ENCODE results near the gene H2BK1. TPM values are rescaled to one million over a fixed set of nuclear protein-coding genes. Genes with fewer than 3 reads are reported as not detected.

Gene H2BK1
- total RNA-seq, 3 donors from 2014 or later (not counting 1 experiment from before 2014, with no cell fraction given), result 2.5 TPM; not detected in 2

DNA sequence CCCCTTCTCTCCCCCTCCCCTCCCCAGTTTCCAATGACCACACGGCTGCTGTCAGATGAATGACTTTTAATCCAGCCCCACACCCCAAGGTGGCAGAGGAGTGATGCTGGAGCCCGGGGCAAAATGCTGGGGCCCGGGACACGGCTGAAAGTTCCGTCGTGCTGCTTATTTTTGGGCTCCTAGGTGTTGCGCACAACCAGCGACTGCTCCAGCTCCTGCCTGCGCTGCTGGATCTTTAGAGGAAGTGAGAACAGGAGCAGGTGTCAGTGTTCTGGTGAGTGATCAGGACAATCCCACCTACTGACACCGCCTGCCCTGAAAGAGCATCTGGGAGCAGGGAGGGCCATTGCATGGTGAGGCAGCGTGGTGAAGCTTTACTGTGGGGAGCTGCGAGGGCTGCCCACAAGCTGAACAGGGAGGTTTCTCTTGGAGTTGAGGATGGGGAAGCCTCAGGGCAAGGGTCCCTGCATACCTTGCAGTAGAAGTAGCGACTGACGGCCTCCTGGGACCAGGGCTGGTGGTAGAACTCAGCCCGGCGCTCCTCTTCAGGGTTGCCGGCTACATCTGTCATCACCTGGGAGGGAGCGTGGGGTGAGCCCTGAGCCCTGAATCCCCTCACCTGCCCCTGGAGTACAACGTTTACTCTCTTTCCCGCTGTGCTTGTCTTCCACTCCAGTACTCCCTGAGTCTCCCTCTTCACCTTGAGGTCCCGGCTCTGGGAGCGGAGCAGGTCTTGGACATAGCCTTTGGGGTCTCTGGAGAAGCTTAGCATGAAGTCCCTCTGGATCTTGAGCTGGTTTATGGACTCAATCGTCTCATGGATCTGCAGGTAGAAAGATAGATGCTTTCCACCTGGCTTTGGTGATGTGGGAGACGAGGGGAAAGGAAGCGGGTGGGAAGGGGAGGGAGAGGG lies 28.9 kb upstream of the H2BK1 start:
- intact Hi-C loops (cut with micrococcal nuclease), result no loop called here
- no peaks in the 10 kb centered on the region for H3K9me3 ChIP-seq (ENCODE audit: control insufficient read depth, insufficient read depth, low read length)
- no peak overlapping the region for H3K27ac Mint-ChIP-seq
- ATAC-seq (no peak), DNase-seq (no peak)
- no peak overlapping the region for H3K4me3 Mint-ChIP-seq
- peaks cover 27% of the 10 kb centered on the region for H3K36me3 ChIP-seq (ENCODE audit: control insufficient read depth, insufficient read depth, low read length)
- no peak overlapping the region for H3K4me3 ChIP-seq (ENCODE audit: low read length)
- H3K4me1 Mint-ChIP-seq, result peaks cover 21 to 28% of the 10 kb centered on the region in 2 donors
- 93% methylated on average over 25 of the region's 25 CpGs for WGBS (ENCODE audit: insufficient coverage)
- peaks cover 18% of the 10 kb centered on the region for H3K4me1 ChIP-seq (ENCODE audit: control insufficient read depth, insufficient read depth, low read length)
- TF ChIP-seq, protein P1, sequence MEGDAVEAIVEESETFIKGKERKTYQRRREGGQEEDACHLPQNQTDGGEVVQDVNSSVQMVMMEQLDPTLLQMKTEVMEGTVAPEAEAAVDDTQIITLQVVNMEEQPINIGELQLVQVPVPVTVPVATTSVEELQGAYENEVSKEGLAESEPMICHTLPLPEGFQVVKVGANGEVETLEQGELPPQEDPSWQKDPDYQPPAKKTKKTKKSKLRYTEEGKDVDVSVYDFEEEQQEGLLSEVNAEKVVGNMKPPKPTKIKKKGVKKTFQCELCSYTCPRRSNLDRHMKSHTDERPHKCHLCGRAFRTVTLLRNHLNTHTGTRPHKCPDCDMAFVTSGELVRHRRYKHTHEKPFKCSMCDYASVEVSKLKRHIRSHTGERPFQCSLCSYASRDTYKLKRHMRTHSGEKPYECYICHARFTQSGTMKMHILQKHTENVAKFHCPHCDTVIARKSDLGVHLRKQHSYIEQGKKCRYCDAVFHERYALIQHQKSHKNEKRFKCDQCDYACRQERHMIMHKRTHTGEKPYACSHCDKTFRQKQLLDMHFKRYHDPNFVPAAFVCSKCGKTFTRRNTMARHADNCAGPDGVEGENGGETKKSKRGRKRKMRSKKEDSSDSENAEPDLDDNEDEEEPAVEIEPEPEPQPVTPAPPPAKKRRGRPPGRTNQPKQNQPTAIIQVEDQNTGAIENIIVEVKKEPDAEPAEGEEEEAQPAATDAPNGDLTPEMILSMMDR (IDR thresholded peaks at IDR 0.05), result no peak
- no peaks in the 10 kb centered on the region for H3K9me3 Mint-ChIP-seq
- H3K27ac ChIP-seq (ENCODE audit: low read length), result no peak overlapping the region
- no peaks in the 10 kb centered on the region for H3K36me3 Mint-ChIP-seq
- H3K27me3 Mint-ChIP-seq (ENCODE audit: low read depth in 2 of 2), result no peaks in the 10 kb centered on the region
- no peaks in the 10 kb centered on the region for H3K27me3 ChIP-seq (ENCODE audit: control insufficient read depth, insufficient read depth, low read length)

DNA sequence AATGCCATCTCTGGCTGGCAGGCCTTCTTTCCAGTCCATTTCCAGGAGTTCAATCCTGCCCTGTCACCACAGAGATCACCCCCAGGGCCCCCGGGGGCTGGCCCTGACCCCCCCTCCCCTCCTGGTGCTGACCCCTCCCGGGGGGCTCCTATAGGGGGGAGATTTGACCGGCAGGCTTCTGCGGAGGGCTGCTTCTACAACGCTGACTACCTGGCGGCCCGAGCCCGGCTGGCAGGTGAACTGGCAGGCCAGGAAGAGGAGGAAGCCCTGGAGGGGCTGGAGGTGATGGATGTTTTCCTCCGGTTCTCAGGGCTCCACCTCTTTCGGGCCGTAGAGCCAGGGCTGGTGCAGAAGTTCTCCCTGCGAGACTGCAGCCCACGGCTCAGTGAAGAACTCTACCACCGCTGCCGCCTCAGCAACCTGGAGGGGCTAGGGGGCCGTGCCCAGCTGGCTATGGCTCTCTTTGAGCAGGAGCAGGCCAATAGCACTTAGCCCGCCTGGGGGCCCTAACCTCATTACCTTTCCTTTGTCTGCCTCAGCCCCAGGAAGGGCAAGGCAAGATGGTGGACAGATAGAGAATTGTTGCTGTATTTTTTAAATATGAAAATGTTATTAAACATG lies 28.0 kb upstream of the H2BK1 start:
- no peak overlapping the region for H3K27ac ChIP-seq (ENCODE audit: low read length)
- WGBS (ENCODE audit: insufficient coverage), result 85% methylated on average over 16 of the region's 17 CpGs
- H3K27ac Mint-ChIP-seq, result no peak overlapping the region
- no peaks in the 10 kb centered on the region for H3K36me3 Mint-ChIP-seq
- H3K9me3 Mint-ChIP-seq, result no peaks in the 10 kb centered on the region
- DNase-seq (no peak), ATAC-seq (no peak)
- H3K27me3 ChIP-seq (ENCODE audit: control insufficient read depth, insufficient read depth, low read length), result no peaks in the 10 kb centered on the region
- H3K4me1 Mint-ChIP-seq, result peaks cover 22 to 28% of the 10 kb centered on the region in 2 donors
- no peaks in the 10 kb centered on the region for H3K27me3 Mint-ChIP-seq (ENCODE audit: low read depth in 2 of 2)
- H3K9me3 ChIP-seq (ENCODE audit: control insufficient read depth, insufficient read depth, low read length), result no peaks in the 10 kb centered on the region
- intact Hi-C loops (cut with micrococcal nuclease), result no loop called here
- H3K4me3 ChIP-seq (ENCODE audit: low read length), result no peak overlapping the region
- TF ChIP-seq, protein P1 (IDR thresholded peaks at IDR 0.05), result no peak
- peaks cover 18% of the 10 kb centered on the region for H3K4me1 ChIP-seq (ENCODE audit: control insufficient read depth, insufficient read depth, low read length)
- peaks cover 27% of the 10 kb centered on the region for H3K36me3 ChIP-seq (ENCODE audit: control insufficient read depth, insufficient read depth, low read length)
- H3K4me3 Mint-ChIP-seq, result no peak overlapping the region

DNA sequence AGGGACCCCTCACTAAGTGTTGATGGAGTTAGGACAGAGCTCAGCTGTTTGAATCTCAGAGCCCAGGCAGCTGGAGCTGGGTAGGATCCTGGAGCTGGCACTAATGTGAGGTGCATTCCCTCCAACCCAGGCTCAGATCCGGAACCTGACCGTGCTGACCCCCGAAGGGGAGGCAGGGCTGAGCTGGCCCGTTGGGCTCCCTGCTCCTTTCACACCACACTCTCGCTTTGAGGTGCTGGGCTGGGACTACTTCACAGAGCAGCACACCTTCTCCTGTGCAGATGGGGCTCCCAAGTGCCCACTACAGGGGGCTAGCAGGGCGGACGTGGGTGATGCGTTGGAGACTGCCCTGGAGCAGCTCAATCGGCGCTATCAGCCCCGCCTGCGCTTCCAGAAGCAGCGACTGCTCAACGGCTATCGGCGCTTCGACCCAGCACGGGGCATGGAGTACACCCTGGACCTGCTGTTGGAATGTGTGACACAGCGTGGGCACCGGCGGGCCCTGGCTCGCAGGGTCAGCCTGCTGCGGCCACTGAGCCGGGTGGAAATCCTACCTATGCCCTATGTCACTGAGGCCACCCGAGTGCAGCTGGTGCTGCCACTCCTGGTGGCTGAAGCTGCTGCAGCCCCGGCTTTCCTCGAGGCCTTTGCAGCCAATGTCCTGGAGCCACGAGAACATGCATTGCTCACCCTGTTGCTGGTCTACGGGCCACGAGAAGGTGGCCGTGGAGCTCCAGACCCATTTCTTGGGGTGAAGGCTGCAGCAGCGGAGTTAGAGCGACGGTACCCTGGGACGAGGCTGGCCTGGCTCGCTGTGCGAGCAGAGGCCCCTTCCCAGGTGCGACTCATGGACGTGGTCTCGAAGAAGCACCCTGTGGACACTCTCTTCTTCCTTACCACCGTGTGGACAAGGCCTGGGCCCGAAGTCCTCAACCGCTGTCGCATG lies 27.2 kb upstream of the H2BK1 start:
- Histone ChIP-seq H3K4me1 (ENCODE audit: control insufficient read depth, insufficient read depth, low read length) (peaks cover 18% of the 10 kb centered on the region), H3K4me3 (ENCODE audit: low read length) (no peak overlapping the region), H3K27ac (ENCODE audit: low read length) (no peak overlapping the region), H3K9me3 (ENCODE audit: control insufficient read depth, insufficient read depth, low read length) (no peaks in the 10 kb centered on the region), H3K27me3 (ENCODE audit: control insufficient read depth, insufficient read depth, low read length) (no peaks in the 10 kb centered on the region), H3K36me3 (ENCODE audit: control insufficient read depth, insufficient read depth, low read length) (peaks cover 27% of the 10 kb centered on the region)
- TF ChIP-seq, protein P1 (IDR thresholded peaks at IDR 0.05), result no peak
- Mint-ChIP-seq H3K9me3 (no peaks in the 10 kb centered on the region), H3K4me3 (no peak overlapping the region), H3K4me1 (peaks cover 28 to 29% of the 10 kb centered on the region in 2 donors), H3K27me3 (ENCODE audit: low read depth in 2 of 2) (no peaks in the 10 kb centered on the region), H3K36me3 (no peaks in the 10 kb centered on the region), H3K27ac (no peak overlapping the region)
- no peak for ATAC-seq
- no peak for DNase-seq
- intact Hi-C loops (cut with micrococcal nuclease), result no loop called here
- WGBS (ENCODE audit: insufficient coverage), result 95% methylated on average over 44 of the region's 44 CpGs

All from natural killer cell (primary cell).